Measurements from ENCODE around the gene MAD1L1.

Gene MAD1L1

DNA sequence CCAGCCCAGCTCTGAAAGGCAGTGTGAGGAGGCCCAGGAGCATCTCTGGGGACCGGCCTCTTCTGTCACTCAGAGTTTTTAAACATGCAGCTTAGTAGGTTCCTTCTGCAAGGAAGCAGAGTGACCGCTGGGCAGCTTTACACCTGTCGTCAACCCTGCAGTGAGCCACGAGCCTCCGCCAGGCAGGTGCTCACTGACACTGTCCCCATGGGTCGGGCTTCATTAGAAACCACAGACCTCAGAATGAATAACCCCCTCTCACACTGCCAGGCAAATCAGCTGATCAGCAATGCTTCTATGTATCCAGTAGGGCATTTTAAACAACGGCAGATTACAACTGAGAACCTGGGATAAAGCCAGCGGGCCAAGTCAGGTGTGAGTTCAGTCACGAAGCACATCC is 106.1 kb downstream of the MAD1L1 start:
- Histone ChIP-seq H3K36me3 (ENCODE audit: low read length) (no peaks in the 10 kb centered on the region), H3F3A (ENCODE audit: insufficient read depth) (no peaks in the 10 kb centered on the region), H3K9me3 (ENCODE audit: insufficient read depth, low read length) (no peaks in the 10 kb centered on the region)

DNA sequence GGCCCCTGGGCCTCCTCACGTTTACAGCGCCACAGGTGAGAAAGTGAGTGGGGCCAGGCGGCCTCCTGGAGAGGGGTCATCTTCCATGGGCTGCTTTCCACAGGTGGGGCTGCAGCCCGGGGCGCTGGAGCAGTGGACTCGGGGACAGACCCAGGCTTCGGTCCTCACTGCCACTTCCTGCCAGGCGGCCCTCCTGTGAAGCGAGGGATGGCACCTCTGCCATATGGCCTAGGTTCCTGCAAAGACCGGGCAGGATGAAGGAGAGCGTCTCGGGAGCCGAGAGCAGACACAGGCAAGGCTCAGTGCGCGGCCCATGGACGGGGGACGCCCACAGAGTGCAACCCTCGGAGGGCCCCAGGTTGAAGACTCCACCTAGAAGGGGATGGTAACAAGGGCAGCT is 106.8 kb downstream of the MAD1L1 start:
- Histone ChIP-seq H3K9me3 (ENCODE audit: insufficient read depth, low read length) (no peaks in the 10 kb centered on the region), H2AFZ (ENCODE audit: low read depth, low read length, severe bottlenecking) (no peak overlapping the region), H3K36me3 (ENCODE audit: low read length) (no peaks in the 10 kb centered on the region), H3K9ac (ENCODE audit: low read length) (no peak overlapping the region), H3K4me3 (ENCODE audit: insufficient read depth, low read length, poor library complexity, severe bottlenecking) (no peak overlapping the region), H3K27me3 (ENCODE audit: low read length) (no peaks in the 10 kb centered on the region), H3K27ac (ENCODE audit: low read depth, low read length) (no peak overlapping the region), H3K9me2 (replicated peaks; ENCODE audit: insufficient read depth, low read length) (no peaks in the 10 kb centered on the region), H3K79me2 (ENCODE audit: insufficient read depth, low read length) (no peaks in the 10 kb centered on the region), H3F3A (ENCODE audit: insufficient read depth) (no peaks in the 10 kb centered on the region), H4K20me1 (ENCODE audit: low read depth, low read length) (no peaks in the 10 kb centered on the region), H3K4me2 (ENCODE audit: low read depth, low read length, poor library complexity, severe bottlenecking) (no peak overlapping the region)
- no peak for TF ChIP-seq EZH2phosphoT487 (conservative IDR thresholded peaks at IDR 0.05; ENCODE audit: low read length)
- TF ChIP-seq, protein P1, sequence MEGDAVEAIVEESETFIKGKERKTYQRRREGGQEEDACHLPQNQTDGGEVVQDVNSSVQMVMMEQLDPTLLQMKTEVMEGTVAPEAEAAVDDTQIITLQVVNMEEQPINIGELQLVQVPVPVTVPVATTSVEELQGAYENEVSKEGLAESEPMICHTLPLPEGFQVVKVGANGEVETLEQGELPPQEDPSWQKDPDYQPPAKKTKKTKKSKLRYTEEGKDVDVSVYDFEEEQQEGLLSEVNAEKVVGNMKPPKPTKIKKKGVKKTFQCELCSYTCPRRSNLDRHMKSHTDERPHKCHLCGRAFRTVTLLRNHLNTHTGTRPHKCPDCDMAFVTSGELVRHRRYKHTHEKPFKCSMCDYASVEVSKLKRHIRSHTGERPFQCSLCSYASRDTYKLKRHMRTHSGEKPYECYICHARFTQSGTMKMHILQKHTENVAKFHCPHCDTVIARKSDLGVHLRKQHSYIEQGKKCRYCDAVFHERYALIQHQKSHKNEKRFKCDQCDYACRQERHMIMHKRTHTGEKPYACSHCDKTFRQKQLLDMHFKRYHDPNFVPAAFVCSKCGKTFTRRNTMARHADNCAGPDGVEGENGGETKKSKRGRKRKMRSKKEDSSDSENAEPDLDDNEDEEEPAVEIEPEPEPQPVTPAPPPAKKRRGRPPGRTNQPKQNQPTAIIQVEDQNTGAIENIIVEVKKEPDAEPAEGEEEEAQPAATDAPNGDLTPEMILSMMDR (IDR thresholded peaks at IDR 0.05; ENCODE audit: insufficient read depth, low read length, poor library complexity, severe bottlenecking) = no peak

More for the DNA sequence above, 106.1 kb downstream of the MAD1L1 start:
- Histone ChIP-seq H3K9me2 (replicated peaks; ENCODE audit: insufficient read depth, low read length) (no peaks in the 10 kb centered on the region), H3K79me2 (ENCODE audit: insufficient read depth, low read length) (no peaks in the 10 kb centered on the region), H3K4me3 (ENCODE audit: insufficient read depth, low read length, poor library complexity, severe bottlenecking) (no peak overlapping the region), H2AFZ (ENCODE audit: low read depth, low read length, severe bottlenecking) (no peak overlapping the region), H3K4me2 (ENCODE audit: low read depth, low read length, poor library complexity, severe bottlenecking) (no peak overlapping the region), H3K27ac (ENCODE audit: low read depth, low read length) (no peak overlapping the region), H4K20me1 (ENCODE audit: low read depth, low read length) (no peaks in the 10 kb centered on the region), H3K27me3 (ENCODE audit: low read length) (no peaks in the 10 kb centered on the region), H3K9ac (ENCODE audit: low read length) (no peak overlapping the region)
- TF ChIP-seq, protein P1 (IDR thresholded peaks at IDR 0.05; ENCODE audit: insufficient read depth, low read length, poor library complexity, severe bottlenecking) = no peak
- no peak for TF ChIP-seq EZH2phosphoT487 (conservative IDR thresholded peaks at IDR 0.05; ENCODE audit: low read length)

DNA sequence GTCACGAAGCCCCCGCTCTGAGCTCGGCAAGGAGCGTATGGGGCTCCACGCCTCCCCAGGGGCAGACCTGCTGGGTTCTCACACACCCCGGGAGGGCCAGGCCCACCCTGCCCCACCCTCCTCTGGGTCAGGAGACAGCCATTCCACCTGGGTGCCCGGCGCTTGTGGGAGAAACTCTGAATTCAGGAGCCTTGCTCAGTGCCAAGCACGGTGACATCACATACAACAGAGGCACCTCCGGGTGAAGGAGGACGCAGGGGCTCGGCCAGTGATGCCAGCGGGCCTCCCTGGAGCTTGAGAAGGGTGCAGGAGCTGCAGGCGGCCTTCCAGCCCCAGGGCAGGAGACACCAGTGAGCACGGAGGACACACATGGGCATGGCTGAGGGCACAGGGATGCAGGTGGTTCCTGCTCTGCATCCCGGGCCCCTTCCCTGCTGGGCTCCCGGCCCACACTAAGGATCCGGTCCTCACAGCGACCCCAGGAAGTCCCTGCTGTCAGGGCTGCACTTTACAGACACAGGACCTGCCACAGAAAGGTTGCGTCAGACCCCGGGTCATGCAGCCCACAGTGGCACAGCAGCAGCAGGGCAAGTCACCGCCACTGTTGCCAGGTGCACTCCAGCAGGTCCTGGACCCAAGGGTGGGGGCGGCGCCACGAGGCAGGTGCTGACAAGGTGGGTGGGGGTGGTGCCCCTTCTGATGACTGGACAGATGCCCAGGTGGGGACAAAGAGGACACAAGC is 108.0 kb downstream of the MAD1L1 start:
- H3K9me3 ChIP-seq (ENCODE audit: insufficient read depth, low read length) = no peaks in the 10 kb centered on the region
- no peaks in the 10 kb centered on the region for H3K27me3 ChIP-seq (ENCODE audit: low read length)
- H3K27ac ChIP-seq (ENCODE audit: low read depth, low read length) = no peak overlapping the region
- no peak overlapping the region for H3K4me3 ChIP-seq (ENCODE audit: insufficient read depth, low read length, poor library complexity, severe bottlenecking)
- TF ChIP-seq, protein P1 (IDR thresholded peaks at IDR 0.05; ENCODE audit: insufficient read depth, low read length, poor library complexity, severe bottlenecking) = no peak
- no peak for TF ChIP-seq EZH2phosphoT487 (conservative IDR thresholded peaks at IDR 0.05; ENCODE audit: low read length)
- no peaks in the 10 kb centered on the region for H3F3A ChIP-seq (ENCODE audit: insufficient read depth)
- no peak overlapping the region for H2AFZ ChIP-seq (ENCODE audit: low read depth, low read length, severe bottlenecking)
- H3K9ac ChIP-seq (ENCODE audit: low read length) = no peak overlapping the region
- H3K9me2 ChIP-seq (replicated peaks; ENCODE audit: insufficient read depth, low read length) = no peaks in the 10 kb centered on the region
- no peaks in the 10 kb centered on the region for H3K36me3 ChIP-seq (ENCODE audit: low read length)
- H3K4me2 ChIP-seq (ENCODE audit: low read depth, low read length, poor library complexity, severe bottlenecking) = no peak overlapping the region
- no peaks in the 10 kb centered on the region for H3K79me2 ChIP-seq (ENCODE audit: insufficient read depth, low read length)
- H4K20me1 ChIP-seq (ENCODE audit: low read depth, low read length) = no peaks in the 10 kb centered on the region
